OCI-LY7 (cell line): ENCODE measurements around the gene PPFIA3. TPM values are rescaled to one million over a fixed set of nuclear protein-coding genes. Genes with fewer than 3 reads are reported as not detected.
A peak's percentile ranks its signal among the peaks of the same experiment; 100 is the strongest.

Experiments used
- BruUV-seq: library from RNA; stranded (reverse); fragments of 400-500 nt; replicated peaks from 2 replicates; lab custom pipeline; 2021; lab: Mats Ljungman, UMichigan
- CTCF ChIA-PET: fragments of 300-600 bp; sonication (Branson Sonifier 250); formaldehyde crosslinking; loops from one replicate; lab custom pipeline; 2022; ENCODE audit warnings: antibody characterized with exemption; ENCODE audit not compliant: unreplicated experiment; lab: Charles Lee
- POLR2A ChIA-PET: fragments of 300-600 bp; sonication (Branson Sonifier 250); formaldehyde crosslinking; loops from one replicate; lab custom pipeline; 2022; ENCODE audit warnings: antibody characterized with exemption; lab: Charles Lee
- DNase-seq: peaks from one replicate; pipeline ENCODE4 v3.0.0-alpha.2; 2015; ENCODE audit warnings: low spot score
- H2AFZ ChIP-seq: fragments of 200-600 bp; sonication (generic), shearing (Covaris generic); 2 replicates; pipeline ENCODE4 v1.6.1; 2014; ENCODE audit warnings: mild to moderate bottlenecking, antibody characterized with exemption, low read length, moderate library complexity
- H3K27ac ChIP-seq: fragments of 200-600 bp; sonication (generic); 2 replicates; pipeline ENCODE4 v1.5.1; 2014; ENCODE audit warnings: mixed run types, low read depth, mild to moderate bottlenecking, moderate library complexity, low read length, inconsistent platforms; ENCODE audit not compliant: poor library complexity, severe bottlenecking
- H3K36me3 ChIP-seq: fragments of 200-600 bp; sonication (generic); 2 replicates; pipeline ENCODE4 v1.6.1; 2014; ENCODE audit warnings: mild to moderate bottlenecking, antibody characterized with exemption, low read length, moderate library complexity, mixed read lengths; ENCODE audit not compliant: insufficient read depth
- H3K4me1 ChIP-seq: fragments of 200-600 bp; sonication (generic); 2 replicates; pipeline ENCODE4 v1.5.1; 2014; ENCODE audit warnings: mild to moderate bottlenecking, low read length; ENCODE audit not compliant: insufficient read depth, poor library complexity, severe bottlenecking
- H3K4me2 ChIP-seq: fragments of 200-600 bp; sonication (generic); 2 replicates; pipeline ENCODE4 v1.6.1; 2014; ENCODE audit warnings: mild to moderate bottlenecking, low read length
- H3K4me3 ChIP-seq: fragments of 200-600 bp; sonication (generic); 2 replicates; pipeline ENCODE4 v1.5.1; 2014; ENCODE audit warnings: mild to moderate bottlenecking, low read depth, low read length; ENCODE audit not compliant: poor library complexity, severe bottlenecking
- H3K79me2 ChIP-seq: fragments of 200-600 bp; sonication (generic); 2 replicates; pipeline ENCODE4 v1.6.1; 2016; ENCODE audit warnings: low read depth, mild to moderate bottlenecking, low read length, moderate library complexity, mixed read lengths; ENCODE audit not compliant: insufficient read depth
- H3K9me2 ChIP-seq: fragments of 200-600 bp; sonication (generic); 2 replicates; pipeline ENCODE4 v1.6.1; 2016; ENCODE audit warnings: mild to moderate bottlenecking, low read length, mixed read lengths; ENCODE audit not compliant: insufficient read depth
- H3K9me3 ChIP-seq: fragments of 200-600 bp; sonication (generic); 2 replicates; pipeline ENCODE4 v1.6.1; 2014; ENCODE audit warnings: mild to moderate bottlenecking, mixed run types, low read length, mixed read lengths
- H4K20me1 ChIP-seq: fragments of 200-600 bp; sonication (generic); 2 replicates; pipeline ENCODE4 v1.6.1; 2014; ENCODE audit warnings: mild to moderate bottlenecking, antibody characterized with exemption, low read length, moderate library complexity, mixed read lengths; ENCODE audit not compliant: insufficient read depth
- EZH2phosphoT487 ChIP-seq: fragments of 200-600 bp; sonication (generic); IDR thresholded peaks from 2 replicates; pipeline ENCODE4 v1.6.1; 2018; ENCODE audit warnings: low read depth, borderline replicate concordance, mild to moderate bottlenecking, mixed run types, antibody characterized with exemption, low read length, moderate library complexity, mixed read lengths
- intact Hi-C: fragments of 100-400 bp; cut with micrococcal nuclease; formaldehyde crosslinking; loops from one replicate; pipeline ENCODE4 v1.10.0; 2022; ENCODE audit not compliant: unreplicated experiment
- total RNA-seq, 2 experiments: library from RNA; depleted of rRNA in 1 of 2; stranded (reverse); fragments of >200 nt in 1 of 2; shearing (Covaris generic) in 1 of 2; gene quantifications; 2 replicates each; pipeline ENCODE4 v1.2.3, GENCODE V29; 2014 to 2022
- TF ChIP-seq, protein P1 (sequence below): fragments of 200-600 bp; sonication (generic); conservative IDR thresholded peaks from 2 replicates; pipeline ENCODE4 v1.5.1; 2014; ENCODE audit warnings: mild to moderate bottlenecking, antibody characterized with exemption, low read length, moderate library complexity, mixed read lengths

Gene PPFIA3
- total RNA-seq, 2 experiments from 2014 or later, result 17.8 to 21.2 TPM

DNA sequence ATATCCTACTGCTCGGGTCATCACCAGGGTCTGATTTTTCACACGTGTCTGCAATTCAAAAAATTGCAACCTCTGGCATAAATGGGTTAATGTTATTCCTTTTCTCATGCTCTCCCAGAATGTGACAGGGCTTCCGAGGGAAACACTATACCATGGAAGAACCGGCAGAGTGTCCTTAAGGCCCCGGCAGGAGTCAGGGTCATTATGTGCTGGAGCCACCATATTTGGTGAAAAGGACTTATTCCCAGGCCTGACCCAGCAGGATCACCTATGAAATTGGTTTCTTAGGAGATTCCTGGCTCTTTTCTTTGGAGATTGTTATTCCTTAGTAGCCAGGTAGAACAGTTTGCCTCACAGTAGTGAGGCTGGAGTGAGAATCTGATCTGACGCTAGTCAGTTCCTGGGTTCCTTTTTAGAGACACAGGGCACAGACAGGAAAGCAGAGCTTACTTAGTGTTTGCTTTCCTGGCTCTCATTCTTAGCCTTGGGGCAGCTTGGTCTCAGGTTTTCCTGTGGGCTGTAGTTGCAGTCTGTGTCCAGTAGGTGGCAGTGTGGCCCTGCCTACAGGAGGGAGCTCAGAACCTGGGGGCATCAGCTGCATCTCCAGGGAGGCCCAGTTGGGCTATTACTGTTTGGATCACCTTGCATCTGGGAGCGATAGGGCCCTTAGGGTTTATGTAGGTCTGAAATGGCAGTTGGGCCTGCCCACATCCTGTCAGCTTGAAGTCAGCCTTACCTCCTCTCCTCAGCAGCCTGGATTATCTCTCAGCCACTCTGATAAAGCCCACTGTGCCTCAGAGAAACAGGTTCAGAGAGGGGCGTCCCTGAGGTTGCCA is 21.7 kb upstream of the PPFIA3 start:
- Histone ChIP-seq H3K79me2 (no peaks in the 10 kb centered on the region; the same call in 1 of the 2 replicates), H3K4me2 (no peak overlapping the region), H3K9me3 (no peaks in the 10 kb centered on the region), H3K4me3 (no peak overlapping the region), H3K36me3 (peaks cover 97% of the 10 kb centered on the region), H2AFZ (no peak overlapping the region), H4K20me1 (no peaks in the 10 kb centered on the region; the same call in 1 of the 2 replicates), H3K4me1 (no peaks in the 10 kb centered on the region), H3K27ac (no peak overlapping the region), H3K9me2 (no peaks in the 10 kb centered on the region)
- BruUV-seq, result no TSS peak
- DNase-seq, result peak; percentile 80
- ChIA-PET POLR2A (interaction anchor here (0.5 kb wide), 1 partner anchor 23 kb away, joined by 4 read pairs; no protein-coding TSS in a partner anchor), CTCF (interaction anchor here (0.6 to 2.1 kb wide), 3 partner anchors 10 to 128 kb away, joined by 3 to 6 read pairs (median 4); no protein-coding TSS in a partner anchor)
- intact Hi-C loops, result loop anchor here (2.0 to 5.0 kb wide), 3 partner anchors 49 to 130 kb away; no protein-coding TSS in a partner anchor
- TF ChIP-seq, protein P1, sequence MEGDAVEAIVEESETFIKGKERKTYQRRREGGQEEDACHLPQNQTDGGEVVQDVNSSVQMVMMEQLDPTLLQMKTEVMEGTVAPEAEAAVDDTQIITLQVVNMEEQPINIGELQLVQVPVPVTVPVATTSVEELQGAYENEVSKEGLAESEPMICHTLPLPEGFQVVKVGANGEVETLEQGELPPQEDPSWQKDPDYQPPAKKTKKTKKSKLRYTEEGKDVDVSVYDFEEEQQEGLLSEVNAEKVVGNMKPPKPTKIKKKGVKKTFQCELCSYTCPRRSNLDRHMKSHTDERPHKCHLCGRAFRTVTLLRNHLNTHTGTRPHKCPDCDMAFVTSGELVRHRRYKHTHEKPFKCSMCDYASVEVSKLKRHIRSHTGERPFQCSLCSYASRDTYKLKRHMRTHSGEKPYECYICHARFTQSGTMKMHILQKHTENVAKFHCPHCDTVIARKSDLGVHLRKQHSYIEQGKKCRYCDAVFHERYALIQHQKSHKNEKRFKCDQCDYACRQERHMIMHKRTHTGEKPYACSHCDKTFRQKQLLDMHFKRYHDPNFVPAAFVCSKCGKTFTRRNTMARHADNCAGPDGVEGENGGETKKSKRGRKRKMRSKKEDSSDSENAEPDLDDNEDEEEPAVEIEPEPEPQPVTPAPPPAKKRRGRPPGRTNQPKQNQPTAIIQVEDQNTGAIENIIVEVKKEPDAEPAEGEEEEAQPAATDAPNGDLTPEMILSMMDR, result peak; percentile 100
- no peak for TF ChIP-seq EZH2phosphoT487

DNA sequence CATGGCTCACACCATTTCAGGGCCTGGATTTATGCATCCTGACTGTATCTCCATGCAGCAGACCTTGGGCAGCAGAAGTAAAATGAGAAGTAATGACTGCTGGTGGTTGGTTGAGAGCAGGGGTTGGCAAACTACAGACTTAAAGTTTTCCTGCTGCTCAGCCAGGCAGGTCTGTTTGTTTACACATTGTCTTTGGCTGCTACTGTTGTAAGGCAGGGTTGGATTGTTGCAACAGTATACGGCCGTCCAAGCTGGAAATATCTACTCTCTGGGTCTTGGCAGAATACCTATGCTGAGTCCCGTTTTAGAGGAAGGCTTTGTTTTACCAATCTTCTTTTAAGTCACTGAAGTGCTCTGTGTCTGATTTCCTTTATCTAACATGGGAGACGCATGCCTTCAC is 20.5 kb upstream of the PPFIA3 start:
- no peak for DNase-seq
- no peak overlapping the region for H3K4me3 ChIP-seq
- peaks cover 97% of the 10 kb centered on the region for H3K36me3 ChIP-seq
- H3K9me2 ChIP-seq, result no peaks in the 10 kb centered on the region
- H3K4me1 ChIP-seq, result no peaks in the 10 kb centered on the region
- no peak overlapping the region for H2AFZ ChIP-seq
- no peak for TF ChIP-seq EZH2phosphoT487
- TF ChIP-seq, protein P1, result no peak
- no peaks in the 10 kb centered on the region for H3K9me3 ChIP-seq
- CTCF ChIA-PET, result interaction anchor here (2.1 kb wide), 1 partner anchor 127 kb away, joined by 6 read pairs; no protein-coding TSS in a partner anchor
- intact Hi-C loops, result loop anchor here (5.0 kb wide), 2 partner anchors 109 to 129 kb away; no protein-coding TSS in a partner anchor
- POLR2A ChIA-PET, result interaction anchor here (0.6 kb wide), 1 partner anchor 347 kb away, joined by 5 read pairs; no protein-coding TSS in a partner anchor
- no peak overlapping the region for H3K27ac ChIP-seq
- no peaks in the 10 kb centered on the region; the same call in 1 of the 2 replicates for H3K79me2 ChIP-seq
- H3K4me2 ChIP-seq, result no peak overlapping the region
- H4K20me1 ChIP-seq, result no peaks in the 10 kb centered on the region; the same call in 1 of the 2 replicates
- no TSS peak for BruUV-seq
